HCT116 (cell line): Measurements from ENCODE around the gene KCND3. TPM values are rescaled to one million over a fixed set of nuclear protein-coding genes. Genes with fewer than 3 reads are reported as not detected.

ENCODE experiments used
- ATAC-seq: fragments of 200-7000 bp; cut with Tn5 transposase; 2 replicates; pipeline ENCODE4 v1.9.1; 2020; ENCODE audit warnings: mild to moderate bottlenecking, moderate library complexity
- BruUV-seq: library from RNA; stranded (reverse); fragments of 400-500 nt; replicated peaks from 2 replicates; lab custom pipeline; 2021; lab: Mats Ljungman, UMichigan
- CTCF ChIA-PET: fragments of 300-600 bp; sonication (Branson Sonifier 250); formaldehyde crosslinking; loops from one replicate; lab custom pipeline; 2021; ENCODE audit warnings: antibody characterized with exemption; lab: Charles Lee
- POLR2A ChIA-PET: fragments of 300-600, 350-600 bp; sonication (Branson Sonifier 250); formaldehyde crosslinking; loops from one replicate; lab custom pipeline; 2021; ENCODE audit warnings: antibody characterized with exemption; lab: Charles Lee
- RAD21 ChIA-PET, 2 experiments: fragments of 300-600 bp; sonication (Branson Sonifier 250); formaldehyde crosslinking; loops; one replicate each; lab custom pipeline; 2023; ENCODE audit warnings: low total read pairs in 2 of 2; ENCODE audit not compliant: uncharacterized antibody in 2 of 2, unreplicated experiment in 2 of 2, low non-redundant PET in 1 of 2; lab: Charles Lee
- DNase-seq: peaks from one replicate; pipeline ENCODE4 v3.0.0-alpha.2; 2010; ENCODE audit warnings: low read depth, low spot score
- H2AFZ ChIP-seq: fragments of 200-600 bp; shearing (Covaris generic), sonication (generic); 2 replicates; pipeline ENCODE4 v1.6.1; 2017; ENCODE audit warnings: low read depth, mixed run types, mixed read lengths, antibody characterized with exemption, low read length; ENCODE audit not compliant: poor library complexity, severe bottlenecking
- H3K27ac ChIP-seq: 2 replicates; pipeline ENCODE4 v1.5.1; 2012; ENCODE audit warnings: low read depth, low read length
- H3K27me3 ChIP-seq: fragments of 200-600 bp; sonication (generic); 2 replicates; pipeline ENCODE4 v1.6.1; 2016; ENCODE audit warnings: mixed run types, low read length, mixed read lengths; ENCODE audit not compliant: insufficient read depth
- H3K36me3 ChIP-seq, 2 experiments: fragments of 200-500 bp in 1 of 2; fragments of 200-600 bp in 1 of 2; sonication (Bioruptor generic) in 1 of 2; sonication (generic) in 1 of 2; 2 replicates each; pipeline versions ENCODE4 v1.5.1 to v1.6.1; 2014 to 2016; ENCODE audit warnings: low read length in 2 of 2, inconsistent platforms in 1 of 2, mixed read lengths in 1 of 2, mixed run types in 1 of 2; ENCODE audit not compliant: insufficient read depth in 2 of 2, control insufficient read depth in 1 of 2
- H3K4me1 ChIP-seq, 2 experiments: fragments of 200-600 bp in 1 of 2; sonication (generic) in 1 of 2; 2 replicates each; pipeline versions ENCODE4 v1.5.1 to v1.6.1; 2012 to 2017; ENCODE audit warnings: low read length in 2 of 2, inconsistent platforms in 1 of 2, mild to moderate bottlenecking in 1 of 2, mixed read lengths in 1 of 2, mixed run types in 1 of 2, moderate library complexity in 1 of 2; ENCODE audit not compliant: insufficient read depth in 2 of 2, control insufficient read depth in 1 of 2
- H3K4me2 ChIP-seq: fragments of 200-600 bp; sonication (generic); 2 replicates; pipeline ENCODE4 v1.6.1; 2017; ENCODE audit warnings: mixed run types, low read length, mixed read lengths
- H3K4me3 ChIP-seq, 2 experiments: fragments of 200-600 bp in 1 of 2; sonication (generic) in 1 of 2; replicated peaks in 1 of 2; 2 replicates each; pipeline ENCODE4 v1.5.1; 2011 to 2016; ENCODE audit warnings: low read length in 2 of 2, control low read depth in 1 of 2, low read depth in 1 of 2, mild to moderate bottlenecking in 1 of 2, mixed read lengths in 1 of 2, mixed run types in 1 of 2
- H3K79me2 ChIP-seq: fragments of 200-600 bp; sonication (generic); 2 replicates; pipeline ENCODE4 v1.6.1; 2017; ENCODE audit warnings: mild to moderate bottlenecking, mixed run types, low read length, moderate library complexity, mixed read lengths; ENCODE audit not compliant: insufficient read depth
- H3K9ac ChIP-seq: fragments of 200-600 bp; sonication (generic); 2 replicates; pipeline ENCODE4 v1.6.1; 2016; ENCODE audit warnings: low read length, mixed read lengths
- H3K9me2 ChIP-seq: fragments of 200-600 bp; sonication (generic), shearing (Covaris generic); 2 replicates; pipeline ENCODE4 v1.6.1; 2017; ENCODE audit warnings: mixed run types, mild to moderate bottlenecking, moderate library complexity; ENCODE audit not compliant: insufficient read depth
- H3K9me3 ChIP-seq, 2 experiments: fragments of 200-500 bp in 1 of 2; fragments of 200-600 bp in 1 of 2; sonication (Bioruptor generic) in 1 of 2; sonication (generic) in 1 of 2; 2 replicates each; pipeline ENCODE4 v1.6.1; 2014 to 2017; ENCODE audit warnings: low read length in 2 of 2, mixed read lengths in 2 of 2, inconsistent platforms in 1 of 2, low read depth in 1 of 2, mild to moderate bottlenecking in 1 of 2, mixed run types in 1 of 2, moderate library complexity in 1 of 2; ENCODE audit not compliant: control insufficient read depth in 1 of 2, insufficient read depth in 1 of 2
- H4K20me1 ChIP-seq: fragments of 200-600 bp; sonication (generic), shearing (Covaris generic); 2 replicates; pipeline ENCODE4 v1.6.1; 2017; ENCODE audit warnings: mixed run types, mild to moderate bottlenecking, moderate library complexity; ENCODE audit not compliant: insufficient read depth
- CEBPB ChIP-seq: IDR thresholded peaks from 2 replicates; pipeline ENCODE4 v1.6.1; 2012; ENCODE audit warnings: low read depth
- ELF1 ChIP-seq: IDR thresholded peaks from 2 replicates; pipeline ENCODE4 v1.6.1; 2012; ENCODE audit warnings: low read depth, borderline replicate concordance
- EZH2 ChIP-seq: fragments of 200-600 bp; sonication (generic); IDR thresholded peaks from 2 replicates; pipeline ENCODE4 v1.6.1; 2017; ENCODE audit warnings: antibody characterized with exemption, mixed run types
- EZH2phosphoT487 ChIP-seq: fragments of 200-600 bp; IDR thresholded peaks from 2 replicates; pipeline ENCODE4 v1.6.1; 2018; ENCODE audit warnings: antibody characterized with exemption, borderline replicate concordance
- FOSL1 ChIP-seq: IDR thresholded peaks from 2 replicates; pipeline ENCODE4 v1.6.1; 2012; ENCODE audit warnings: low read depth
- JUND ChIP-seq: IDR thresholded peaks from 2 replicates; pipeline ENCODE4 v1.6.1; 2012
- MAX ChIP-seq: IDR thresholded peaks from 2 replicates; pipeline ENCODE4 v1.6.1; 2012
- POLR2AphosphoS5 ChIP-seq: IDR thresholded peaks from 2 replicates; pipeline ENCODE4 v1.6.1; 2011; ENCODE audit warnings: mild to moderate bottlenecking, low read depth, low read length, moderate library complexity
- RAD21 ChIP-seq: IDR thresholded peaks from 2 replicates; pipeline ENCODE4 v1.6.1; 2012; ENCODE audit warnings: low read depth, mild to moderate bottlenecking
- REST ChIP-seq: IDR thresholded peaks from 2 replicates; pipeline ENCODE4 v1.6.1; 2012; ENCODE audit warnings: low read depth
- SRF ChIP-seq: IDR thresholded peaks from 2 replicates; pipeline ENCODE4 v1.6.1; 2012; ENCODE audit warnings: low read depth
- TCF7L2 ChIP-seq: IDR thresholded peaks from 2 replicates; pipeline ENCODE4 v1.7.0; 2011; ENCODE audit warnings: borderline replicate concordance, inconsistent platforms; ENCODE audit not compliant: insufficient read depth, insufficient read length; ENCODE audit errors: extremely low read depth
- YY1 ChIP-seq: IDR thresholded peaks from 2 replicates; pipeline ENCODE4 v1.6.1; 2011; ENCODE audit warnings: low read length, low read depth, moderate library complexity, mild to moderate bottlenecking; ENCODE audit not compliant: insufficient replicate concordance; ENCODE audit errors: extremely low read depth
- intact Hi-C: fragments of 100-400 bp; cut with micrococcal nuclease; formaldehyde crosslinking; loops from 2 replicates; pipeline ENCODE4 v1.10.0; 2022
- total RNA-seq: library from RNA; stranded (reverse); gene quantifications from one replicate; pipeline ENCODE4 v1.2.1, GENCODE V29; 2021; ENCODE audit not compliant: unreplicated experiment

KCND3 gene
- total RNA-seq, 1 experiment from 2014 or later = 0.44 TPM

GRCh38 chr1:111961773-111962565 lies 27.5 kb downstream of the KCND3 start:
- Histone ChIP-seq H3K79me2 (no peaks in the 10 kb centered on the region), H3K27me3 (peaks cover 75% of the 10 kb centered on the region), H3K27ac (no peak overlapping the region), H3K9ac (no peak overlapping the region), H3K9me3 (no peaks in the 10 kb centered on the region), H2AFZ (no peak overlapping the region), H3K4me1 (no peaks in the 10 kb centered on the region), H3K4me2 (no peak overlapping the region), H3K9me2 (no peaks in the 10 kb centered on the region), H4K20me1 (no peaks in the 10 kb centered on the region), H3K36me3 (no peaks in the 10 kb centered on the region), H3K4me3 (no peak overlapping the region)
- intact Hi-C loops = no loop called here
- RAD21 ChIA-PET = no interaction called here
- TF ChIP-seq ELF1 (no peak), POLR2AphosphoS5 (no peak), EZH2phosphoT487 (no peak), CEBPB (no peak), FOSL1 (no peak), YY1 (no peak), REST (no peak), MAX (no peak), TCF7L2 (no peak), SRF (no peak), RAD21 (no peak), JUND (no peak), EZH2 (no peak)
- POLR2A ChIA-PET = no interaction called here
- DNase-seq (no peak), ATAC-seq (no peak)
- no TSS peak for BruUV-seq
- CTCF ChIA-PET = no interaction called here
